Posterior cingulate gyrus (tissue), 11 donors: ENCODE measurements around the gene LZTFL1.

ENCODE experiments used
- DNase-seq, 10 donors: peaks; one replicate each; pipeline versions ENCODE4 v3.0.0 to v3.0.0-alpha.2; 2020 to 2021; ENCODE audit warnings: mixed read lengths in 3 of 10
- intact Hi-C: fragments of 100-400 bp; cut with DNase I; formaldehyde crosslinking; loops from one replicate; pipeline ENCODE4 v1.15.1; 2023

LZTFL1 gene

DNA sequence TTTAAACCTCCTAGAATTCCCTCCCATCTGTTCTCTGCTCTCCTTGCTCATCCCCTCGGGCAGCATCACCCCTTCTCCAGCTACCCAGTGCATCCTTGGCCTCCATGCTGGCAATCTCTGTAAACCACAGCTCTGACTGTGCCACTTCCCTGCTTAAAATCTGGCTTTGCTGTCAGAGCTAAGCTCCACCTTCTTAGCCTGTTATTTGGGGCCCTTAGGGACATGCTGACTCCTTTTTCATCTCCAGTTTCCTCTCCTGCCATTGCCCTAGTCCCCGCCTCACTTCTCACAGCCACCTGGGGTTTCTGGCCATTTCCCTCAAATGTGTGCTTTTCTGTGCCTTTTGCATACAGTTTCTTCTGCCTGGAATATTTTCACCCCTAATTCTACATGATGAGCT is 51.3 kb downstream of the LZTFL1 start:
- intact Hi-C loops, result no loop called here
- no peak for DNase-seq

DNA sequence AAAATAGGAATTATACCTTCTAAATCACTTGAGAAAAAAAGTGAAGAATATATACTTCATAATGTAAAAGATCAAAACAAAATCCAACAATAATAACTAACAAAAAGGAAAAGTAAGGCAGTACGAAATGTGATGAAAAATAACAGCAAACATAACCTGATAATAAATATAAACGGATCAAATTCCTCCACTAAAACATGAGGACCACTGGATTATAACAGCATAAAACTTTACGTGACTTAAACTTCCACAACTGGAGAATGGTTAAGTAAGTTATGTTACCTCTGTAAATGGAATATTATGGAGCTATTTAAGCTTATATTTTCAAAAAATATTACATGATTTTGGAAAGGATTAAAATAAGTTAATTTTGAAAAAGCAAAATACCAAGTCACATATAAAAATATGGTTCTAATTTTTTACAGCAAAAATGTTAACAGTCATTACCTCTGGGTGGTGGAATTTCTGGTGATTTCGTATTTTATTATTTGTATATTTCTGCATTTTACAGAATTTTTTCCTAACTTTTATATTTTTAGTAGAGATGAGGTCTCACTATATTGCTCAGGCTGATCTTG is 52.6 kb downstream of the LZTFL1 start:
- DNase-seq, result no peak
- intact Hi-C loops, result no loop called here

DNA sequence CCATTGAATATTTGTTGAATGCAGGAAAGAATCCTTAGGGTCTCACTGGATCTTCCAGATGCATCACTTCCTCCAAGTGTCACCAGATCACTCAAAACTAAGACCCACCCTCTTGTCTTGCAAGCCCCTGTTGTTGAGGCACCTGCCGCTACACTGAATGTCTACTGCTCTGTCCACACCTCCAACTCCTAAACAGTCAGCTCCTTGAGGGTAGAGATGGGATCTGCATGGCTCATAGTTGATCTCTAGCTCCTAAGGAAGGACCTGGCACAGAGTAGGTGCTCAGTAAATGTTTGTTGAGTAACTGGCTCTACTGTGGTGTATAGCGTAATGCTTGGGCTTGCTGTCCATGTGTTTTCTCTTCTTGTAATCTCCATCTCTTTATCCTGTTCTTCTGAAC is 54.4 kb downstream of the LZTFL1 start:
- intact Hi-C loops, result no loop called here
- no peak for DNase-seq

DNA sequence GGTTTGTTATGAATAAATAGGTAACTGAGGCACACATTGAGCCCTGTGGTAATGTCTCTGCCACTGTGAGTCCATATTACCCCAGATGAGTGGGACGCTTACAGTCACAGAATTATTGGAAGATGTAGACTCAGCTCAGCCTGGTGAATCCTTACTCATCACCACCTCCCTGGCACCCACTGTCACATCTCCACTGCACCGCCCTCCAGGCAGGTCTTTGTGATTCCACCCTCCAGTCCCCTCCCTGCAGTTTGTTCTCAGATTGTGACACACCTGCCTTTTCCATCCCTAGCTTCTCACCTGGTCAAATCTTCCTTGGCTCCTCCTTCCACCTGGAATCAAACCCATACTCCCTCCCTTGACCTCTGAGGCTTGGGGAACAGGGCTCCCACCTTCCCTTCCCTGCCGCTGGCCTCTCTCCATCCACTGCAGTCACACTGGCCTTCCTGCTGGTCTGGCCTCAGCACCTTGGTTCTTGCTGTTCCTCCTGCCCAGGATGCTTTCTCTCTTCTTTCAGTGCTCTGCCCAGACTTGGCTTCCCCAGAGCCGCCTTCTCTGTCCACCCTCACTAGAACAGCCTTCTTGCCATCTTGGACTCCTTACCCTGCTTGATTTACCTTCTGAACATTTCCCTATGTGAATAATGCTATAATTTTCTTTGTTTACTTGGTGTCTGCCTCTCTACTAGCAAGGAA is 55.0 kb downstream of the LZTFL1 start:
- intact Hi-C loops, result no loop called here
- no peak for DNase-seq

DNA sequence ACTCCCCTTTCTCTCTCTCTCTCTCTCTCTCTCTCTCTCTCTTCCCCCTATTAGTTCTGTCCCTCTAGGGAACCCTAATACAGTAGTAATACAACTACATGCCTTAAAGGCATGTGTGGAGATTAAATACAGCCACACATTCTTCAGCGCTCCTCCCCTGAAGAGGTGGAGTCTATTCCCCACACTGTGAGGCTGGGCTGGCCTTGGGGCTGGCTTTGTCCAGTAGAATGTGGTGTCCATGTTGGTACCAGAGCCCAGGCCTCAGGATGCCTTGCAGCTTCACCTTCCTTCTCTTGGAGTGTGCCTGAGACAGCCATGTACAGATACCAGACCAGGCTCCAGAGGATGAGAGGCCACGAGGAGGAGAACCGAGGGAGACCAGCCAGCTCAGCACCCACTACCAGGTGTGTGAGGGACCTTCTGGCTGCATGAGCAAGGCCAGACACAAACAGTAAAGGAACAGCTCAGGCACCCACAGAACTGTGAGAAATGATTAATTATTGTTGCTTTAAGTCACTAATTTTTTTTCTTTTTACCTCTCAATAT is 56.2 kb downstream of the LZTFL1 start:
- no peak for DNase-seq

DNA sequence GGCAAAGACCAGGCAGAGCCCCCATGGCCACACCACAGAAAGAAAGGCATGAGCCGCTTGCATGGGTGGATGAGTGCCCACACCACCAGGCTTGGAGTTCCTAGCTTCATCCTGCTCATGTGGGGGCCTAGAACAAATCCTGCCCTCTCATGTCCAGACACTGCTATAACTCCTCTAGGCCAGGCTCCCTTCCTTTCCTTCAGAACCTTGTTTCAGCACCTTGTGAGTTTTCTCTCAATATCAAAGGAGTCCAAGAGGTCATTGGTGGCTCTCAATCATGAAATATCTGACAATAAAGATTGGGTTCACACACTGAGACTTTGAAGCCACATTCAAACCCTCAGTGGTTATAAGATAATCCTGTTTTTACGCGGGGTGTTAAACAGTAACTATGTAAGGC is 58.3 kb downstream of the LZTFL1 start:
- DNase-seq, result no peak
- intact Hi-C loops, result no loop called here

More for the DNA sequence above, 56.2 kb downstream of the LZTFL1 start:
- intact Hi-C loops, result no loop called here

DNA sequence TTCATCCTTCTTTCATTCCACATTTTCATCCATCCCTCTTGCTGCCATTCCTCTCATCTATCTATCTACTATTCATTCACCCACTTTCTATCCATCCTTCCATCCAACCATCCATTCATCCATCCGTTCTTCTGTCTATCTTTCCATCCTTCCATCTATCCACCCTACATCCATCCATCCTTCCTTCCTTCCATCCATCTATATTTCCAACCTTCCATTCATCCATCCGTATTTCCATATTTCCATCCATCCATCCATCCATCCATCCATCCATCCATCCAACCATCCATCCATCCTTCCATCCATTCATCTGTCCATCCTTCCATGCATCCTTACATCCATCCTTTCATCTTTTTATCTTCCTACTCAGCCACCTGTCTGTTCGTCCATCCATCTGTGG is 59.5 kb downstream of the LZTFL1 start:
- DNase-seq, result no peak
- intact Hi-C loops, result no loop called here

DNA sequence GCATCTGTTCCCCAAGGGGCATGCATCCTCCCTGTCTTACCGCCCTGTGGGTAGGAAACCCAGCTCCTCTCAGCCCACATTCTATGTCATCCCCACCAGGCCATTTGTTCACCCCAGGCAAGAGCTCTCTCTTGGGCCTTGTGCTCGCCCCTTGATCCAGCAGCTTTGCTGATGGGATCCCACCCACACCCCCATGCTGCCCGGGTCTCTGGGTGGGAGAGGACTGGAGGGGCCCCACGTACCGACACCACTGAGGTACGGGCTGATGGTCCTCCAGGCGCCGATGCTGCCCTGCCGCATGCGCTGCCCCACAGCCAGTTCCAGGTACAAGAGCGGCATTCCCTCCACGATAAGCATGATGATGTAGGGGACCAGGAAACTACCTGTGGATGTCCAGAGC is 60.1 kb downstream of the LZTFL1 start:
- DNase-seq, result no peak
- intact Hi-C loops, result no loop called here

DNA sequence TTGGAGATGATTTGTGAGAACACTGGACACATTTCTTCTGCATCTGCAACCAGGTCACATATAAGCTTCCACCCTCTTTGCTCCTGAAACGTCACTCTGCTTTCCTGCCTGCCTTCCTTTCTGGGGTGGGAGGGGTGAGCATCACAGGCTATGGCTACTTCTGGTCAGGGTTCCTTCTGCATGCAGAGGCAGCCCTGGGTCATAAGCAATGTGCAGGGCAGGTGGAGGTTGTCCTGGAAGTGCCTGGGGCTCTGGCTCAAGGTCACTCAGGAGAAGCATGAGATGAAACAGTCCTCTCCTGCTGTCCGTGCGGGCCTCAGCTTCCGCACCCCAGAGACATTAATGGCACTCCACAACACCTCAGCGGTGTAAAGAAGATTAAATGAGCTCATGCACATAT is 60.6 kb downstream of the LZTFL1 start:
- no peak for DNase-seq
- intact Hi-C loops, result no loop called here

DNA sequence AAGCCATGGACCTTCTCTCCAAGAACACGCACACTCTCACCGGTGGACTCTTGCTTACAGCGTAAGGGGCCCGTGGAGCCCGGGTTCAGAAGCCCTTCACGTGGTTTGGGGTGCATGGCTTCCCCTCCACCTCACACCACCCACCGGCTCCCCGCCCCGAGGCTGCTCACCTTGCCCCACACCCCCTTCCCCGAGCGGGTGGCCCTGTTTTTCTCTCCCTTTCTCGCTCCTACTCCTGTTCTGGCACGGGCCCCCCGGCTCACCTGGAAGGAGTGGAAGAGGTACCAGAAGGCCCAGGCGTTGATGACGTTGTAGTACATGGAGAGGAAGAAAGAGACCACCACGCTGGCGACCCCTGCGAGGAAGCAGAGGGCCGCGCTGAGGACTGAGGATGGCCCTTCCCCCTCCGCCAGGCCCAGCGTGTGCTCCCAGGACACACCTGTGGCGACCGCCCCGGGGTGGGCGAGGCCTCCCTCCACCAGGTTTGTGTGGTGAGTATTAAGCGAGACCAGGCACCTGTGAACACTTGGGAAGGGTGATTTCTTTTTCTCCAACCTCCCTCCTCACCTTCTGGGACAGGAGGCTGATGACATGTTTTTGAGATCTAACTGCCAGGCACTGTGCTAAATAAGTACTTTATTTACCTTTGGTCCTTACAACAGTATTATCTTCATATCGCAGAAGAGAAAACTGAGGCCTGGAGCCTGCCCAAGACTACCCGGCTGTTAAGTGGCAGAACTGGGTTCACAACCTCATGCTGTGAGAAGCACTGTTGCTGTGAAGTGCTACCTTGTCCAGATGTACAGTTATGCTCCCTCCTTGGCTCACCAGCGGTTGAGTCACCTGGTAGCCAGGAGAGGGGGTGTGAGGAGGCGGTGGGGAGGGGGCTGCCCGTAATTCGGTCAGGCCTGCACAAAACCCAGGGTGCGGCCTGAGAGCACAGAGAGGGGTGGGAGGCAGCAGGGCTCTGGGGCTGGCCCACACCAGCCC is 61.9 kb downstream of the LZTFL1 start:
- DNase-seq, result no peak
- intact Hi-C loops, result no loop called here

DNA sequence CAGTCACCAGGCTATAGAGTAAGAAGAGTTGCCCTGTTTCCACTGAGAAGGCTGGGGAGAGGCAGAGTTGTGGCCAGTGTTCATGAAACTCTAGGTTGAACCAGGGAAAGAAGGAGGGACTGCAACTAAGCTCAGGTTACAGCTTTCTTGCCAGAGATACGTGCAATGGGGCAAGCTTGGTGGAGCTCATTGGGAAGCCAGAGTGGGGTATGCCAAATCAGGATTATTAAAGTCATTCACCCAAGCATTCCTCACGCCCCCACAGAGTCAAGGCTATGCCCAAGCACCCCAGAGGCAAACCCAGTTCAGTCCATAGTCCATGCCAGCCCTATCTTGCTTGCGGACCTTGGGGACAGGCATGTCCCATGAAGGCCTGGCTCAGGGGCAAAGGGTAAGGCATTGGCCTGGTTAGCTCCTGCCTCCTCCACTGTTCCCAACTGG is 63.1 kb downstream of the LZTFL1 start:
- intact Hi-C loops, result no loop called here
- DNase-seq, result no peak

DNA sequence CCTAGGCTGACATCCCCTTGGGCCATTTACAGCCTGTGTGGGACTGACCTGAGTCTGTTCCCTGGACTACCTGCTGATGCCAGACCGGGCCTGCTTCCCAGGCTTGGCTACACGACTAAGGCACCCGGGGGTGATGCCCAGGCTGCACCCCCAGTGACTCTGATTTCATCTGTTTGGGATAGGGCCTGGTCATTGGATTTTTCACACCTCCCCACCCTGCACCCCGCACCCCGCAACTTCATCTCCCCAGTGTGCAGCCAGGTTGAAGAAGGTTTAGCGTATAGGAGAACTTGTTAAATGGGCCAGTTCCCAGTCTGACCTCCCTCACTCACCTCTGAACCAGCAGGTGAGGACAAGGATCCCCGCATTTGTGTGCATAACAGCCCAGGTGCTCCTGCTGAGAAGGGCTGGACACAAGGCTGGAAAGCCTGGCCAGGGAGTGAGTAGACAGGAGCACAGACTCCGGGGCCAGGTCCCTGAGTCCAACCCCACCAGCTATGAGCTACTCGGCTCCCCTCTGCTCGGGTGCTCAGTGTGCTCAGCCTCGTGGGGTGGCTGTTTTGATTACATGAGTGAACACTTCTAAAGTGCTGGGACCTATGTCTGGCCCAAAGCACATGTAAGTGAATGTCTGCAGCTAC is 64.1 kb downstream of the LZTFL1 start:
- no peak for DNase-seq
- intact Hi-C loops, result no loop called here

DNA sequence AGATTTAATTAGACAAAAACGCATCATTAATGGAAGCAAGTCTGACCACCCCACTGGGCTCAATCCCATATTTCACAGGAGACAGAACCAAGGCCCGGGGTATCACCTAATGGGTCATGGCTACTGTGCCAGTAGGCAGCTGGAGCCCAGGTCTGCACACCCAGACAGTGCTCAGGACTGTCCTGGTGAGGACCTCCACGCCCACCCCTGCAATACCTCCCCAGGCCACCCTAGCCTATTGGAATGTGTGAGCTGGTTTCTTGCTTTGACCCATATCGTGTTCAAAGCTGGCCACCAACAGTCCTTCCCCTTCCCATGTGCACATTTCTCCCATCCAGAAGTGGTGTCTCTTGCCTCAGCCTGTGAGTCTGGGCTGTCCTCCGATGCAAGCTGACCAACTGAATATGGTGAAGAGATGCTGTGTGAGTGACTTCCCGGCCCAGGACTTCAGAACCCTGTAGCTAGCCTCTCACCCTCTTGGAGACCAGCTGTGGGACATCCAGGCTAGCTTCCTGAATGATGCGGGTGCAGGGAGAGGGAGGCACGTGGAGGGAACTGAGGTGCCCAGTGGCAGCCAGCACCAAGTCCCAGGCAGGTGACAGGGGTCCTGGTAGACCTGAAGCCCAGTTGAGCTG is 64.7 kb downstream of the LZTFL1 start:
- DNase-seq, result no peak
- intact Hi-C loops, result no loop called here

DNA sequence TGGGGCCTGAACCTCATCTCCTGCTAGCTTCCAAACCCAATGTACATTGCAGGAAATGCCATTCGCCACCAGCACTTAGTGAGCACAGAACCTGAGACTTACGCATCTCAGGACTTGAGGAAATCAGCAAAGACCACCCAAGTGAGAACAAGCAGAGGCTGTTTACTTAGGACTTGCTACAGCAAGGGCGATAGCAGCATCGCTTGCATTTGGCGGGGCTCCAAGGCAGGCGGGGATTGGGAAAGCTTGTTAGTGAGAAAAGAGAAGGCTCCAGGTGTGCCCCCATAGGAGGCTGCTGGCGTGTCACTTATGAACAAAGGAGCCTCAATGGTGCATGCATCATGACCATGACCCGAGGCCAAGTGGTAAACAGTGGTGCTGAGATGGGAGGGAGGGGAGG is 65.3 kb downstream of the LZTFL1 start:
- no peak for DNase-seq
- intact Hi-C loops, result no loop called here

DNA sequence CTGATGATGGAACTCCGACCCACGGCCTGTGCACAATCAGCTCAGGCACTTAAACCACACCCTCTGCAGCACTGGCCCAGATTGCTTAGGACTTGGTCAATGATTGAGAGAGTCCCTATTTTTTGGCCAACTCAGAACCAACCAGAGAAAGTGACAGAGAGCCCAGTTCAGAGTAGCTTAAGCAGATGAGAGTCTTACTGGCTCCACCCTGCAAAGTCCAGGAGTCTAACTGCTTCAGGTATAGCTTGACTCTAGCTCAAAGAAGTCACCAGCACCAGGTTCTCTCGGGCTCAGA is 65.7 kb downstream of the LZTFL1 start:
- intact Hi-C loops, result no loop called here
- no peak for DNase-seq

DNA sequence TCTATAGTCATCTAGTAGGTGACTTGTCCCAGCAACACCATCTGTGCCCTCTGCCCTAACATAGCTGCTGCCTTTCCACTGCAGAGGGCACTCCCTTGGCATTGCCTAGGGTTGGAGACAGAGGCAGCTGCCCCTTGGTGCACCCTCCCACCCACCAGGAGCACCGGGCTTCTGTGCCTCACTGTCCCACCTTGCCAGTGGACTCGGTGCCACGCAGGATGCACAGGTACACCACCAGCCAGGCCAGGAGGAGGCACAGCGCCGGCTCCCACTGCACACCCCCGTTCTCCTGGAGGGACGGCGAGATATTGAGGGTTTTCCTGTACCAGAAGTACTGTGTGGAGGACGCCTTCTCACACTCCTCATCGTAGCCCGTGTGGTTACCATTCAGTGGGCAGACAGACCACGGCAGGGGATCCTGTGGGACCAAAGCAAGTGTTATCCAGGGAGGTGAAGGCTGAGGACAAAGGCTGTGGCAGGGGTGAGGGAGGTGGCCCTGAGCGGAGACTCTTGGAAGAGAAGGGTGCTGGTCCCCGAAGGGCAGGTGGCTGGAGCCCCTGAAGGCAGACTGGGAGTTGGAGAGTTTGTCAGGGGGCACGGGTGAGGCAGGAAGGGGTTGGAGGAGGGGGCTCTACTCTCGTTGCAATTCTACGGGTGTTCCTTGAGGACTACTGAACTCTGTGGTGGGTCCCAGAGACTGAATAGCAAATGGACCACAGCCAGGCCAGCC is 66.2 kb downstream of the LZTFL1 start:
- intact Hi-C loops, result no loop called here
- no peak for DNase-seq

DNA sequence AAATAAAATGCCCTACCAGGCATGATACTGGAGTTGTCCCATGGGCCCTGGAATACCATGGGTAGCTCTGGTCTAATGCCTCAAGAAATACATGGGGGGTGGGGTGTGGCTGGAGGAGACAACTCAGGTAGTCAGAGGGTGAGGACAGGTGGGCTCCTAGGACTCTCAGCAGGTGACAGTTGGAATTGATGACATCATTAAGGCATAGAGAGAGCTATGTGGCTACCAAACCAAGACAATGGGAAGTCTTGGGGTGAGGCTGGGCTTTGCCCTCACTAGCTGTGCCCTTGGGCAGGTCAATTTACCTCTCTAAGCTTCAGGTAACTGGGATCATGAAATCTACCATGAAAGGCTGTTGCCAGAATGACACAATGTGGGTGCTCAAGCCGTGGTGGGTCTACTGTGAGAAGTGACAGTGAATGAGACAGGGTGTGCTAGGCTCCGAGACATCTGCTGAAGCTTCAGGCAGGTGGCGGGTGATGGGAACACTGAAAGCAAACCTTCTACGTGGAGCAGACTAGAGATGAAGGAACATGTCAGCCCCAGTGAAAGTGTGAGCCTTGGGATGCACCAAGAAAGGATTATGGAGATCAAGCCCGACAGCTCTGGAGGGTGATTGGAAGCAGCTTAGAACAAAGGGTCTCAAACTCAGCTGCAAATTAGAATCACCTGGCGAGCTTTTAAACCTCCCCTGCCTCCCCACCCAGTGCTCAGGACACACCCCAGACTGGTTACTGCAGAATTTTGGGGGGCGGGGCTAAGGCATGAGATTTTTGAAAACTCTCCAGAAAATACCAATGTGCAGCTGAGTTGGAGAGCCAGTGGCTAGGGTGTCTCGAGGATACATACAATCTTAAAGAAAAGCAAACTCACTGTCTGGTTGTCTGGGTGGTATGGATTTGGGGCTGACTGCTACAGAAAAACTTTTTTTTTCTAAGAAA is 67.1 kb downstream of the LZTFL1 start:
- no peak for DNase-seq
- intact Hi-C loops, result no loop called here

DNA sequence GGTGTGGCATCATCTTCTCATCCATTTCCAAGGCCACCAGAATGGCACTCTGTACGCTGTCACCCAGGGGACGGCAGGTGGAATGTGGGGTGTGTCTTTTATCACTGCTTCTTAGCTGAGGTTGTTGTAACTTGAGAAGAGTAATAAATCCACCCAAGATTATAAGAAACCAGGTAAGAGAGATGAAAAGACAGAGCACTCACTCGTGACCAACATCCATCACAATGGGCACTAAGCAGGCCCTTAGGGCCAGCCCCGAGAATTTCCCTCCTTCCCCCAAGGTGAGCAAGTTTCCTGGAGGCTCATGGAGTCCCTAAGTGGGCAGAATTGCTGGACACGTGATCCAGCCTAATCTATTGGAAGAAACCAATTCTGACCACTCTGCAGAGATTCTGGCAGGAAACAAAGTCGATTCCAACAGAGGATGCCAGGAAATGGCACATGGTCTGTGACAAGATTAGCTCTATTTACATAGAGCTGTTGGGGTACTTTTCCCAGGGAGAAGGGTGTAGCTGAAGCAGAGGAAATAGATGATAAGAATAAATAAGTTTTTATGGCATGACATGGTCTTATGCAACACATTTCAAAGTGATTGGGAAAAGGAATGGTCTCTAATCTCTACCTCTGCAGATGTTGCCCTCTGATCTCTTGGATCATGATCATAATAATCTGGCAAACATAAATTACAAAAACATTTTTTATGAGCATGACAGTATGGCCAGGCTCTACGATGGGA is 68.0 kb downstream of the LZTFL1 start:
- intact Hi-C loops, result no loop called here
- no peak for DNase-seq
